NT2/D1 (cell line): ENCODE measurements around the gene DEFB110.

ENCODE experiments used
- YY1 ChIP-seq: IDR thresholded peaks from 2 replicates; pipeline ENCODE4 v1.6.1; 2011; ENCODE audit not compliant: insufficient read length, insufficient read depth
- ZNF274 ChIP-seq: IDR thresholded peaks from 2 replicates; pipeline ENCODE4 v1.6.1; 2011; ENCODE audit warnings: mild to moderate bottlenecking, low read depth, low read length

GRCh38 chr6:49987749-49988148, 34.0 kb downstream of the DEFB110 start:
- no peak for TF ChIP-seq ZNF274
- TF ChIP-seq YY1, result no peak
